HG03469 (cell line): ENCODE results near the gene SLC27A3.
"Not testable (repeated sequence)": the region's sequence is repeated elsewhere in the genome, so short reads cannot be mapped to it uniquely, and the experiment has no call there.

ENCODE experiments used
- ATAC-seq: cut with Tn5 transposase; IDR thresholded peaks from one replicate; pipeline ENCODE4 v1.9.1; 2021; ENCODE audit warnings: mild to moderate bottlenecking, moderate library complexity, moderate number of reproducible peaks; ENCODE audit not compliant: unreplicated experiment

SLC27A3 gene

DNA sequence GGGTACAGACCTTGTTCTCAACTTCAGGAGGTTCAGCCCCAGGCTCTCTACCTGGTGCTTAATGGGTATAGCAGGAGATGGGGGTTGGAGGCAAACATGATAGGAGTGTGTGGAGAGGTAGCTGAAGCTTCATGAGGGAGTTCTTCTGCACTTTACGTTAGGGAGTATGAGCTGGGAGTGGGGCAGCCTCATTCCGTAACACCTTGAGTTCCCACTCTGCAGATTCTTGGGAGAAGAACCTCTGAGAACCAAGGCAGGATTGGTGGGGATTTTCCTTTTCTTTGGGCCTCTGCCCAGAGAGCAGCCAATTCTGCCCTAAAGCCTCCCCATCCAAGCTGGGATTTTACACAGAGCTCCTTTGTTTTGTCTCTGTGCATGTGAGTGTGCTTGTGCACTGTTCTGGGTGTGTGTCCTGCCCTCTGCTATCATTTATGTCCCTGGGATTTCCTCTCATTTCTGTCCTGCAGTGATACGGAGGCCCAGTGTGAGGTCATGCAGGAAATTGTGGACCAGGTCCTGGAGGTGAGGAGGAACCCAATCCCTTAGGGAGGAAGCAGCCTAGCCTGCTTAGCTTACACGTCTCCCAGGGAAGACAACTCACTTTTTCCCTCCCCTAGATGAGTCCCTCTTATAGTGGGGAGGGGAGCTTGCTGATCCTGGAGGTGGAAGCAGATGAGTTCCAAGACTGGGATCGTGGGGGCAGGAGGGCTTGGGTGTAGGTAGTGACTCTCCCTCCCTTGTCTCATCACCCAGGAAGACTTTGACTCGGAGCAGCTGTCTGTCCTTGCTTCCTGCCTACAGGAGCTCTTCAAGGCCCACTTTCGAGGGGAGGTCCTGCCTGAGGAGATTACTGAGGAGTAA lies 11.6 kb upstream of the SLC27A3 start:
- no peak for ATAC-seq

DNA sequence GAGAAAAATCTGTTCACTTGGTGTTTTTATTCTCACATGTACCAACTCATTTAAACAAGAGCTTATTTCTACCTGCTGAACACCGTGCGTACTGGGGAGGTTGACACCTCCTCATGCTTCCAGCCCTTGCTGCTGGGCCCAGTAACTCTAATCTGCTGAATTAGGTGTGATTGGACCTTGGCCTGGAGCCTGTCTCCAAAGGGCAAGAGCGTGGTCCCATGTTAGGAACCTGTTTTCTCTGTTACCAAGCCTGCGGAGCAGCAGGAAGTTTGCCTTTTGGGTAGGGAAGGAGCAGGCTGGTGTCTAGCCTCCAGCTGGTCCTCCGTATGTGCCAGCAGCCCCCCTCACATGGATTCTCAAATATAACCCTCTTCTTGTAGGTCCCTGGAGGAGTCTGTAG lies 10.9 kb upstream of the SLC27A3 start:
- ATAC-seq: no peak

- ATAC-seq: not testable (repeated sequence)
These were observed 8.5 kb upstream of the SLC27A3 start for GRCh38 chr1:153766663-153767062.

GRCh38 chr1:153767519-153767918 lies 7.7 kb upstream of the SLC27A3 start:
- no peak for ATAC-seq

DNA sequence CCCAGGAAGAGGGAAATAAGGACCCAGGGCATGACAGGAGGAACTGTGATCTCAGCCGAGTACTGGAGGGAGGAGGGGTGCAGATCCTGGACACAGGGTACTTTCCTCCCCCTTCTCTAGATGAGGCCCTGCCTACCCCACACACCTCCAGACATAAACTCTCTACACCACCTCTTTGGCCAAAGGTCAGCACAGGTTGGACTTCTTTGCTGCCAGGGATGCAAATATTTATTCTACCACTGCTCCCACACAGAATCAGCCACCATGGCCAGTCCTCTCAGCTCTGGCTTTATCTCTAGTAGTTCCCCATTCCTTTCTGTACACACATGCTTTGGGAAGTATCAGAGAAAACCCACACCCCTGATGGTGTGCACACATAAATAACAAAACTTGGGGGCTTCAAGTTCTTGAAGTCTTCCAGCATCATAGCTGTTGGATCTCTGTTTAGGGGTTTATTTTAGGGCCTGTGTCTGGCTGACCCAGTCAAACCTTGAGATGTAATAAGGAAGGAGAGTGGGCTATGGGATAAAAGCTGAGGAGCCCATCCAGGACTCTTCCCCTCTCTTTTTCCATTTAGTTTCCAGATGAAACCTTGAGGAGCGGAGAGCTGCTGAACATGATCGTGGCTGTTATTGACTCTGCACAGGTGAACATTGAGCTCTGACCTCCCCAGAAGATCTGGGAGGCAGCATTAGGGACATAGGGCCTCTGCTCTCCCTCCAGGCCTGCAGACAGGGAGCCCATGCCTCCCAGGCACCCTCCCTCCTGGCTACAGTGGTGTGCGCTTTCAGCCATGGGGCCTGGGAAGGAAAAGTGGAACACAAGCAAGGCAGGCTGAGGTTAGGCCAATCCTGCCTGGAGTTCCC lies 6.7 kb upstream of the SLC27A3 start:
- no peak for ATAC-seq

DNA sequence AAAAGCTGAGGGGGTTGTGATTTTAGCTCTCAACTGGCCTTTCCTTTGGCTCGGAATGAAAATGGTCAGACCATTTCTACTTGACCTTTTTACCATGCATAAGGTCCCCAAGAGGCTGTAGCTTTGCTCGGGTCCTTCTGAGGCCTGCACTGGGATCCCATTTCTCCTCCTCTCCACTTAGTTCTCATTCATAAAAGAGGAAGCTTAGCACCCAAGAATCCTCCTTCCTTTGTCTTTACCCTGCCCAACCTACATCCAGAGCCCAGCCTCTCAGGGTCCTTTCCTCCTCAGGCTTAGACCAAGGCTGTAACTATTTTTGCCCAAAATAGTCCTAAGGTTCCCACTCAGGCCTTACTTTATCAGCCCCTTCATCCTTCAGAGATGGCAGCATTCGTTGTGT lies 6.0 kb upstream of the SLC27A3 start:
- no peak for ATAC-seq

DNA sequence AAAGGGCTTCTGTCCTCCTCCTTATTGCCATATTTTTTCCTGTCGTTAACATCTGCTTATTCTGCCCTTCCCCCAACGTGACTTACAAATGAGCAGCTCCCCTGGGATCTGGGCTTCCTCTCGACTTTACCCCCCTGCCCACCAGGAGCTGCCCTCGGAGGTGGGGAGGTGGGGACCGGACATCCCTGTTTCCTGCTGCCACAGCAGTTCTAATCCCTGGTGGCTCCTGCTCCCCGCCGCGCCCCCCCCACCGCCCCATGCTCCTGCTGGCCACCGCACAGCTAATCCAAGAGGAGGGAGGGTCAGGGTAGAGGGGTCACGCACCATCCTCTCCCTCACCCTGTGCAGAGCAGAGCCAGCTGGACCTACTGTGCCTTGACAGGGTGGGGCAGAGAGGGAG lies 4.4 kb upstream of the SLC27A3 start:
- ATAC-seq: no peak

DNA sequence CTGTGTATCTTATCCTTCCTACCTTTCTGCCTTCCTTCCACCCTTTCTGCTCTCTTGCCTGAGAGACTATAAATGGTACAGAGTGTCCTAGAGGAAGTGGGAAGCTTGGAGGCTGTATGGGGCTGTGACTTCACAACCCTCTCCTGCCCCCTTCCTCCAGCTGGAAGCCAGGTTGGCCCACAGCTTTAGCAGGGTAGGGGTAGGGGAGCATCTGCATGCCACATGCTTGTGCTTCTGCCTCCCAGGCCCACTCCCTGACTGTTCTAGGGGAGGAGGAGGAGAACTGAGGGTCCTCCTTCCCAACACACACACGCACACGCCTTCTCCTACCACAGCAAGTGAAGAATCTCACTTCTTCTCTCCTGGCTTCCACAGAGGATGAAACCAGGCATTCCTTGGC lies 3.9 kb upstream of the SLC27A3 start:
- ATAC-seq: no peak

- no peak for ATAC-seq
These were observed 3.2 kb upstream of the SLC27A3 start for GRCh38 chr1:153771841-153772593.

DNA sequence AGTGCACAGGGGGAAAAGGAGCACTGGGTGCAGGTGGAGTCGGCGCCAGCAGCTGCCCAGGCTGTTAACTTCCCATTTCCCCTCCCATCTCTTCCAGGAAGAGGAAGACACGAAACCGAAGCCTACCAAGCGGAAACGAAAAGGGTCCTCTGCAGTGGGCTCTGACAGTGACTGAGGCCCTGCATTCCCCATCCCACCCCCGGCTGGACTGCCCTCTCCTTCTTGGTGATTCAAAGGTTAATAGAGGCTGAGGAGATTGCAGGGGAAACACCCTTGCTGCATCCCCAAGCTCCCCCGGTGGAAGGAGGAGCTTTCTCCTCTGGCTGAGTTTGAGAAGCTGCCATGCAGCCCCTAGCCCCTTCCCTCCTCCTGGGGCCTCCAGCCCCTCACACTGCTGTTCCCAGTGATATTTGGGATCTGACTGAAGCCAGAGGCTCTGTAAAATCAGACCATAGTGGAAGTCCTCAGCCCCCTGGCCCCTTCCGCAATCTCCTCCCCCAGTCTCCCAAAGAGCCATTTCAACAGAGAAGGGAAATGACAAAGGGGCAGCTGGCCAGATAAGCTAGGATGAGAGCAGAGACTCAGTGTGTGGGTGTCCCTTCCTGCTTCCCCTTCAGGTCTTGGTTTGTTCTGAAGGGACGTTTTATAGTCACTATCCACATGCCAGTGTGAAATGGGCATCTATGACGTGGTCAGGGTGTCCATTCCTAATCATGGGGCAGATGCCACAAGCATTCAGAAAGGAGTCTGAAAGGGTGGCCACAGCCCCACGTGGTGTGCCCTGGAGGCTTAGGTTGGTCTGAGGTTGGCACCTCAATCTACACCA lies 1.9 kb upstream of the SLC27A3 start:
- ATAC-seq: no peak

- ATAC-seq: no peak
These were observed 1.1 kb upstream of the SLC27A3 start for GRCh38 chr1:153774026-153774595.

DNA sequence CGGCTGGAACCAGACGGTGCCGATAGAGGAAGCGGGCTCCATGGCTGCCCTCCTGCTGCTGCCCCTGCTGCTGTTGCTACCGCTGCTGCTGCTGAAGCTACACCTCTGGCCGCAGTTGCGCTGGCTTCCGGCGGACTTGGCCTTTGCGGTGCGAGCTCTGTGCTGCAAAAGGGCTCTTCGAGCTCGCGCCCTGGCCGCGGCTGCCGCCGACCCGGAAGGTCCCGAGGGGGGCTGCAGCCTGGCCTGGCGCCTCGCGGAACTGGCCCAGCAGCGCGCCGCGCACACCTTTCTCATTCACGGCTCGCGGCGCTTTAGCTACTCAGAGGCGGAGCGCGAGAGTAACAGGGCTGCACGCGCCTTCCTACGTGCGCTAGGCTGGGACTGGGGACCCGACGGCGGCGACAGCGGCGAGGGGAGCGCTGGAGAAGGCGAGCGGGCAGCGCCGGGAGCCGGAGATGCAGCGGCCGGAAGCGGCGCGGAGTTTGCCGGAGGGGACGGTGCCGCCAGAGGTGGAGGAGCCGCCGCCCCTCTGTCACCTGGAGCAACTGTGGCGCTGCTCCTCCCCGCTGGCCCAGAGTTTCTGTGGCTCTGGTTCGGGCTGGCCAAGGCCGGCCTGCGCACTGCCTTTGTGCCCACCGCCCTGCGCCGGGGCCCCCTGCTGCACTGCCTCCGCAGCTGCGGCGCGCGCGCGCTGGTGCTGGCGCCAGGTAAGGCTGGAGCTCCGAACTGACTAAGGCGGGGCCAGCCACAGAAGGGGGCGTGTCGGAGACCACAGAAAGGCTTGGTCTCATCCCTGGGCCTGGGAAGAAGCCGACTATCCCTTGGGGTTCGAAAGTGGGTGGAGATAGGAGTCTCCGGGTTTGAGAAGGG lies 486 bp downstream of the SLC27A3 start:
- no peak for ATAC-seq

- no peak for ATAC-seq
These were observed 1.1 kb downstream of the SLC27A3 start for GRCh38 chr1:153776352-153776751.

- ATAC-seq: no peak
These were observed 1.7 kb downstream of the SLC27A3 start for GRCh38 chr1:153776845-153777370.

- no peak for ATAC-seq
These were observed 2.4 kb downstream of the SLC27A3 start for GRCh38 chr1:153777648-153778047.

- ATAC-seq: no peak
These were observed 3.0 kb downstream of the SLC27A3 start for GRCh38 chr1:153778051-153778823.

- no peak for ATAC-seq
These were observed 3.8 kb downstream of the SLC27A3 start for GRCh38 chr1:153778824-153779519.
